HepG2 (cell line): ENCODE measurements around the gene ATP1A2. TPM values are rescaled to one million over a fixed set of nuclear protein-coding genes. Genes with fewer than 3 reads are reported as not detected.

ENCODE experiments used
- HNF4G ChIP-seq, 2 experiments: sonication (generic) in 1 of 2; formaldehyde crosslinking in 1 of 2; IDR thresholded peaks; 2 replicates each; pipeline versions ENCODE4 v1.4.0 to v1.6.1; 2011 to 2020; ENCODE audit warnings: borderline replicate concordance in 2 of 2, low read depth in 2 of 2, mild to moderate bottlenecking in 2 of 2, low read length in 1 of 2, missing genetic modification reagents in 1 of 2, moderate library complexity in 1 of 2
- MED8 ChIP-seq: sonication (generic); formaldehyde crosslinking; IDR thresholded peaks from 2 replicates; pipeline ENCODE4 v1.8.1; 2023; ENCODE audit warnings: mild to moderate bottlenecking, missing genetic modification reagents; ENCODE audit not compliant: insufficient replicate concordance
- NFKB2 ChIP-seq: sonication (generic); formaldehyde crosslinking; IDR thresholded peaks from 2 replicates; pipeline ENCODE4 v1.4.0; 2020; ENCODE audit warnings: missing genetic modification reagents, borderline replicate concordance
- U2AF1 ChIP-seq: fragments of 200-400 bp; formaldehyde crosslinking; optimal IDR thresholded peaks from 2 replicates; pipeline ENCODE3; 2017; ENCODE audit warnings: mild to moderate bottlenecking, low read depth, low read length
- ZMAT3 ChIP-seq: sonication (generic); formaldehyde crosslinking; conservative IDR thresholded peaks from 2 replicates; pipeline ENCODE4 v1.7.0; 2021; ENCODE audit warnings: missing genetic modification reagents
- ZNF207 ChIP-seq: fragments of 450-650 bp; IDR thresholded peaks from 2 replicates; pipeline ENCODE4 v1.6.1; 2016; ENCODE audit warnings: antibody characterized with exemption, borderline replicate concordance
- ZNF260 ChIP-seq: sonication (generic); formaldehyde crosslinking; IDR thresholded peaks from 2 replicates; pipeline ENCODE4 v1.4.0; 2020; ENCODE audit warnings: missing genetic modification reagents, low read depth, mild to moderate bottlenecking, borderline replicate concordance
- ZNF292 ChIP-seq: sonication (generic); formaldehyde crosslinking; IDR thresholded peaks from 2 replicates; pipeline ENCODE4 v1.8.1; 2022; ENCODE audit warnings: mild to moderate bottlenecking, low read depth, missing genetic modification reagents, borderline replicate concordance
- ZNF432 ChIP-seq: sonication (generic); formaldehyde crosslinking; IDR thresholded peaks from 2 replicates; pipeline ENCODE4 v1.5.0; 2020; ENCODE audit warnings: missing genetic modification reagents, mild to moderate bottlenecking, borderline replicate concordance
- polyA plus RNA-seq, 8 experiments: library from polyadenylated mRNA; depleted of rRNA in 3 of 8; stranded (reverse) in 7 of 8; unstranded in 1 of 8; fragments of >200 nt; fragmentation: Illumina TruSeq in 4 of 8; extraction: Trizol in 4 of 8; gene quantifications; 2 replicates each; pipeline versions ENCODE4 v1.2.1 to v1.2.3, GENCODE V29; 2011 to 2016; ENCODE audit warnings: low read depth in 4 of 8, missing spikeins in 1 of 8, mixed read lengths in 1 of 8; ENCODE audit not compliant: insufficient read depth in 1 of 8
- total RNA-seq, 5 experiments: library from RNA; depleted of rRNA; stranded (reverse); fragments of >200 nt; fragmentation: Illumina TruSeq; extraction: Trizol; gene quantifications; 2 replicates each; pipeline ENCODE4 v1.2.3, GENCODE V29; 2016; ENCODE audit warnings: low read depth in 1 of 5
- TF ChIP-seq, protein P1 (sequence below): sonication (generic); formaldehyde crosslinking; IDR thresholded peaks from 2 replicates; pipeline ENCODE4 v1.5.1; 2020; ENCODE audit warnings: missing genetic modification reagents, mild to moderate bottlenecking, borderline replicate concordance
- TF ChIP-seq, protein P2 (sequence below): sonication (generic); formaldehyde crosslinking; IDR thresholded peaks from 2 replicates; pipeline ENCODE4 v1.4.0; 2020; ENCODE audit warnings: mild to moderate bottlenecking, missing genetic modification reagents, borderline replicate concordance
- TF ChIP-seq, protein P3 (sequence below): sonication (generic); formaldehyde crosslinking; IDR thresholded peaks from 2 replicates; pipeline ENCODE4 v1.4.0; 2020; ENCODE audit warnings: missing genetic modification reagents
- TF ChIP-seq, protein P4 (sequence below): sonication (generic); formaldehyde crosslinking; IDR thresholded peaks from 2 replicates; pipeline ENCODE4 v1.5.0; 2020; ENCODE audit warnings: missing genetic modification reagents
- TF ChIP-seq, protein P5 (sequence below): sonication (generic); formaldehyde crosslinking; IDR thresholded peaks from 2 replicates; pipeline ENCODE4 v1.8.0; 2022; ENCODE audit warnings: missing genetic modification reagents, mild to moderate bottlenecking, inconsistent platforms, borderline replicate concordance
- TF ChIP-seq, protein P6 (sequence below): sonication (generic); formaldehyde crosslinking; IDR thresholded peaks from 2 replicates; pipeline ENCODE4 v1.5.0; 2020; ENCODE audit warnings: missing genetic modification reagents

ATP1A2 gene
- total and polyA plus RNA-seq, 2 of the 13 experiments (the other 11 are each of a cell fraction or from before 2014, with no cell fraction given) = 0.16 TPM; not detected in 1

DNA sequence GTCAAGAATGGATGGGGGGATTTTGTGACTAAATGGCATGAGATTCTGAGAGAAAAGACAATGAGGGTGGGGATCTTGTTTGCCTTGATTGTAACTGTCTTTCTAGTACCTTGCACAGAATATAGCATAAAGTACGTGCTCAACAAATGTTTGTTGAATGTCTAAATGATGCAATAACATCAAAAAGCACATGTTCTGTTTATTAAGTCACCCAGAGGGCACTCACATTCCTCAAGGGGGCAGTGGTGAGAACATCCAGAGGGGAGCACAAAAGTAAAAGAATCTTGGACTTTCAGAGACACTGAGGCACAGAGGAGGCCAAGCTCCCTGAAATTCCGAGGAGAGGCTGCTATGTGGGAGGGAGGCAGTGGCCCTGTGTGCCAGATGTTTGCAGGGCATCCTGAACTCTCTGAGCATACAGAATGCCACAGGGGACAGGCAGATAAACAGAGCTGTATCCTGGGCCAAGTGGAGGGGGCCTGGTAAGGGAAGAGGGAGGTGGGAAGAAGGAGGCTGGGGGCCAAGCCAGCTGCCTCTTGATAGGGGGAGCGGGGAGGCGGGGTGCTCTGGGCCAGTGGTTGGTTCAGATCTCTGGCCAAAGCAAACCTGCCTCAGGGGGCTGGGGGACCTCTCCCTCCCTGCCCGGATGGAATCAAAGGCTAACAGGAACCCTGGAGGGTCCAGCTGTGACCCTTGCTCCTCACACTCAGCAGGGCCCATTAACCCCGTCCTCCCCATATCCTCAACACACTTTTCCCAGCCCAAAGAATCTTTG lies 6.5 kb upstream of the ATP1A2 start (continued):
- TF ChIP-seq MED8 (CRISPR knock-in tag) (no peak), ZNF260 (no peak), NFKB2 (CRISPR knock-in tag) (no peak), ZNF292 (CRISPR knock-in tag) (peak; percentile 63; the same call in 1 of the 2 replicates), HNF4G (IDR thresholded peaks at IDR 0.05; ENCODE audit: borderline replicate concordance, low read depth, low read length) (peak; percentile 93), HNF4G (CRISPR knock-in tag; IDR thresholded peaks at IDR 0.05; ENCODE audit: borderline replicate concordance, low read depth) (peak; percentile 42; the same call in 1 of the 2 replicates), U2AF1 (no peak), ZNF207 (no peak), ZMAT3 (CRISPR knock-in tag) (no peak), ZNF432 (CRISPR knock-in tag) (no peak)
- TF ChIP-seq, protein P1, sequence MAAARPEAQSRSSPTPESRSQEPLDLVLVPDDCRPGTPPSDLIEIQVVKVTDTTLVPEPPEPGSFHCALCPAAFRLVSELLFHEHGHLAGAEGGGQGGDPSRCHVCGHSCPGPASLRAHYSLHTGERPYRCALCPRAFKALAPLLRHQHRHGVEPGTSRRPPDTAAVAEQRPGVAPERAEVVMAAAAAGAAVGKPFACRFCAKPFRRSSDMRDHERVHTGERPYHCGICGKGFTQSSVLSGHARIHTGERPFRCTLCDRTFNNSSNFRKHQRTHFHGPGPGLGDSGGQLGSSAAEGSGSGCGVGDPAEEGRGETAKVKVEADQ = no peak
- TF ChIP-seq, protein P2, sequence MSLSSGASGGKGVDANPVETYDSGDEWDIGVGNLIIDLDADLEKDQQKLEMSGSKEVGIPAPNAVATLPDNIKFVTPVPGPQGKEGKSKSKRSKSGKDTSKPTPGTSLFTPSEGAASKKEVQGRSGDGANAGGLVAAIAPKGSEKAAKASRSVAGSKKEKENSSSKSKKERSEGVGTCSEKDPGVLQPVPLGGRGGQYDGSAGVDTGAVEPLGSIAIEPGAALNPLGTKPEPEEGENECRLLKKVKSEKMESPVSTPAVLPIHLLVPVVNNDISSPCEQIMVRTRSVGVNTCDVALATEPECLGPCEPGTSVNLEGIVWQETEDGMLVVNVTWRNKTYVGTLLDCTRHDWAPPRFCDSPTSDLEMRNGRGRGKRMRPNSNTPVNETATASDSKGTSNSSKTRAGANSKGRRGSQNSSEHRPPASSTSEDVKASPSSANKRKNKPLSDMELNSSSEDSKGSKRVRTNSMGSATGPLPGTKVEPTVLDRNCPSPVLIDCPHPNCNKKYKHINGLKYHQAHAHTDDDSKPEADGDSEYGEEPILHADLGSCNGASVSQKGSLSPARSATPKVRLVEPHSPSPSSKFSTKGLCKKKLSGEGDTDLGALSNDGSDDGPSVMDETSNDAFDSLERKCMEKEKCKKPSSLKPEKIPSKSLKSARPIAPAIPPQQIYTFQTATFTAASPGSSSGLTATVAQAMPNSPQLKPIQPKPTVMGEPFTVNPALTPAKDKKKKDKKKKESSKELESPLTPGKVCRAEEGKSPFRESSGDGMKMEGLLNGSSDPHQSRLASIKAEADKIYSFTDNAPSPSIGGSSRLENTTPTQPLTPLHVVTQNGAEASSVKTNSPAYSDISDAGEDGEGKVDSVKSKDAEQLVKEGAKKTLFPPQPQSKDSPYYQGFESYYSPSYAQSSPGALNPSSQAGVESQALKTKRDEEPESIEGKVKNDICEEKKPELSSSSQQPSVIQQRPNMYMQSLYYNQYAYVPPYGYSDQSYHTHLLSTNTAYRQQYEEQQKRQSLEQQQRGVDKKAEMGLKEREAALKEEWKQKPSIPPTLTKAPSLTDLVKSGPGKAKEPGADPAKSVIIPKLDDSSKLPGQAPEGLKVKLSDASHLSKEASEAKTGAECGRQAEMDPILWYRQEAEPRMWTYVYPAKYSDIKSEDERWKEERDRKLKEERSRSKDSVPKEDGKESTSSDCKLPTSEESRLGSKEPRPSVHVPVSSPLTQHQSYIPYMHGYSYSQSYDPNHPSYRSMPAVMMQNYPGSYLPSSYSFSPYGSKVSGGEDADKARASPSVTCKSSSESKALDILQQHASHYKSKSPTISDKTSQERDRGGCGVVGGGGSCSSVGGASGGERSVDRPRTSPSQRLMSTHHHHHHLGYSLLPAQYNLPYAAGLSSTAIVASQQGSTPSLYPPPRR (CRISPR knock-in tag) = 0 out of 2 replicates have a peak, but pooled peaks have one; percentile 12
- TF ChIP-seq, protein P3, sequence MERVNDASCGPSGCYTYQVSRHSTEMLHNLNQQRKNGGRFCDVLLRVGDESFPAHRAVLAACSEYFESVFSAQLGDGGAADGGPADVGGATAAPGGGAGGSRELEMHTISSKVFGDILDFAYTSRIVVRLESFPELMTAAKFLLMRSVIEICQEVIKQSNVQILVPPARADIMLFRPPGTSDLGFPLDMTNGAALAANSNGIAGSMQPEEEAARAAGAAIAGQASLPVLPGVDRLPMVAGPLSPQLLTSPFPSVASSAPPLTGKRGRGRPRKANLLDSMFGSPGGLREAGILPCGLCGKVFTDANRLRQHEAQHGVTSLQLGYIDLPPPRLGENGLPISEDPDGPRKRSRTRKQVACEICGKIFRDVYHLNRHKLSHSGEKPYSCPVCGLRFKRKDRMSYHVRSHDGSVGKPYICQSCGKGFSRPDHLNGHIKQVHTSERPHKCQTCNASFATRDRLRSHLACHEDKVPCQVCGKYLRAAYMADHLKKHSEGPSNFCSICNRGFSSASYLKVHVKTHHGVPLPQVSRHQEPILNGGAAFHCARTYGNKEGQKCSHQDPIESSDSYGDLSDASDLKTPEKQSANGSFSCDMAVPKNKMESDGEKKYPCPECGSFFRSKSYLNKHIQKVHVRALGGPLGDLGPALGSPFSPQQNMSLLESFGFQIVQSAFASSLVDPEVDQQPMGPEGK (CRISPR knock-in tag) = peak; percentile 72
- TF ChIP-seq, protein P4, sequence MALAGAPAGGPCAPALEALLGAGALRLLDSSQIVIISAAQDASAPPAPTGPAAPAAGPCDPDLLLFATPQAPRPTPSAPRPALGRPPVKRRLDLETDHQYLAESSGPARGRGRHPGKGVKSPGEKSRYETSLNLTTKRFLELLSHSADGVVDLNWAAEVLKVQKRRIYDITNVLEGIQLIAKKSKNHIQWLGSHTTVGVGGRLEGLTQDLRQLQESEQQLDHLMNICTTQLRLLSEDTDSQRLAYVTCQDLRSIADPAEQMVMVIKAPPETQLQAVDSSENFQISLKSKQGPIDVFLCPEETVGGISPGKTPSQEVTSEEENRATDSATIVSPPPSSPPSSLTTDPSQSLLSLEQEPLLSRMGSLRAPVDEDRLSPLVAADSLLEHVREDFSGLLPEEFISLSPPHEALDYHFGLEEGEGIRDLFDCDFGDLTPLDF (CRISPR knock-in tag) = no peak
- TF ChIP-seq, protein P5, sequence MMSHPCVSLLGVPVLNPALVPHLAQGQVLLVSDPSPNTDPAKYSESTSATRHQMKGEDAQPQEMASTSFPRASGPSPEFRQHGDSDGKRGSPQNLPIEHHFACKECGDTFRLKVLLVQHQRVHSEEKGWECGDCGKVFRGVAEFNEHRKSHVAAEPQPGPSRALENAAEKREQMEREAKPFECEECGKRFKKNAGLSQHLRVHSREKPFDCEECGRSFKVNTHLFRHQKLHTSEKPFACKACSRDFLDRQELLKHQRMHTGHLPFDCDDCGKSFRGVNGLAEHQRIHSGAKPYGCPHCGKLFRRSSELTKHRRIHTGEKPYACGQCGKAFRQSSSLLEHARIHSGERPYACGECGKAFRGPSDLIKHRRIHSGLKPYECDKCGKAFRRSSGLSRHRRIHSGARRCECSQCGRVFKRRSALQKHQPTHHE = no peak
- TF ChIP-seq, protein P6, sequence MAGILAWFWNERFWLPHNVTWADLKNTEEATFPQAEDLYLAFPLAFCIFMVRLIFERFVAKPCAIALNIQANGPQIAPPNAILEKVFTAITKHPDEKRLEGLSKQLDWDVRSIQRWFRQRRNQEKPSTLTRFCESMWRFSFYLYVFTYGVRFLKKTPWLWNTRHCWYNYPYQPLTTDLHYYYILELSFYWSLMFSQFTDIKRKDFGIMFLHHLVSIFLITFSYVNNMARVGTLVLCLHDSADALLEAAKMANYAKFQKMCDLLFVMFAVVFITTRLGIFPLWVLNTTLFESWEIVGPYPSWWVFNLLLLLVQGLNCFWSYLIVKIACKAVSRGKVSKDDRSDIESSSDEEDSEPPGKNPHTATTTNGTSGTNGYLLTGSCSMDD (CRISPR knock-in tag) = no peak
